CD4-positive, alpha-beta T cell (primary cell): Measurements from ENCODE around the gene ATRNL1. TPM values are rescaled to one million over a fixed set of nuclear protein-coding genes. Genes with fewer than 3 reads are reported as not detected.

Experiments used
- ATAC-seq: fragments of 200-7000 bp; cut with Tn5 transposase; one replicate; pipeline ENCODE4 v1.10.0; 2022; ENCODE audit warnings: mild to moderate bottlenecking; ENCODE audit not compliant: poor library complexity
- CTCF ChIA-PET: fragments of 350-600 bp; sonication (Branson Sonifier 250); formaldehyde crosslinking; loops from one replicate; lab custom pipeline; 2021; ENCODE audit warnings: antibody characterized with exemption, inconsistent platforms; lab: Charles Lee
- POLR2A ChIA-PET: fragments of 350-600 bp; sonication (Branson Sonifier 250); formaldehyde crosslinking; loops from one replicate; lab custom pipeline; 2021; ENCODE audit warnings: antibody characterized with exemption, inconsistent platforms; lab: Charles Lee
- DNase-seq, 14 experiments: peaks; one replicate each; pipeline ENCODE4 v3.0.0-alpha.2; 2013 to 2020; ENCODE audit warnings: mixed read lengths in 2 of 14
- H3K27ac ChIP-seq, 2 donors: one replicate each; pipeline versions ENCODE4 v1.5.1 to v1.7.0; 2013; ENCODE audit warnings: low read length in 2 of 2, low read depth in 1 of 2, mild to moderate bottlenecking in 1 of 2
- H3K27me3 ChIP-seq, 2 experiments: 1 replicate in 1 of 2; 2 replicates in 1 of 2; pipeline versions ENCODE4 v1.6.1 to v1.7.0; 2013; ENCODE audit warnings: low read length in 2 of 2, control low read depth in 1 of 2, mild to moderate bottlenecking in 1 of 2, moderate library complexity in 1 of 2; ENCODE audit not compliant: insufficient read depth in 2 of 2, control insufficient read depth in 1 of 2
- H3K36me3 ChIP-seq: one replicate; pipeline ENCODE4 v1.6.1; 2013; ENCODE audit warnings: low read length, control low read depth; ENCODE audit not compliant: insufficient read depth
- H3K4me1 ChIP-seq: one replicate; pipeline ENCODE4 v1.6.1; 2013; ENCODE audit warnings: low read length, control low read depth; ENCODE audit not compliant: insufficient read depth
- H3K4me3 ChIP-seq: one replicate; pipeline ENCODE4 v1.5.1; 2013; ENCODE audit warnings: mild to moderate bottlenecking, low read length, moderate library complexity
- H3K9me3 ChIP-seq, 2 experiments: 1 replicate in 1 of 2; 2 replicates in 1 of 2; pipeline versions ENCODE4 v1.6.1 to v1.7.0; 2013; ENCODE audit warnings: low read length in 2 of 2, mild to moderate bottlenecking in 2 of 2, control low read depth in 1 of 2, moderate library complexity in 1 of 2; ENCODE audit not compliant: control insufficient read depth in 1 of 2, insufficient read depth in 1 of 2
- H3K27ac Mint-ChIP-seq: one replicate; pipeline ENCODE4 v1.8.0; 2020; ENCODE audit warnings: mixed read lengths
- H3K27me3 Mint-ChIP-seq: one replicate; pipeline ENCODE4 v1.8.0; 2021; ENCODE audit warnings: mixed read lengths
- H3K36me3 Mint-ChIP-seq: one replicate; pipeline ENCODE4 v1.8.0; 2021; ENCODE audit warnings: low read depth, mixed read lengths
- H3K4me1 Mint-ChIP-seq: one replicate; pipeline ENCODE4 v1.8.0; 2021; ENCODE audit warnings: low read depth, mixed read lengths
- H3K4me3 Mint-ChIP-seq: one replicate; pipeline ENCODE4 v1.8.0; 2020; ENCODE audit warnings: mild to moderate bottlenecking, mixed read lengths
- H3K9me3 Mint-ChIP-seq: one replicate; pipeline ENCODE4 v1.8.0; 2020; ENCODE audit warnings: mixed read lengths
- CTCF ChIP-seq: fragments of 200-600 bp; IDR thresholded peaks from one replicate; pipeline ENCODE4 v1.8.0; 2022; ENCODE audit warnings: antibody characterized with exemption, mild to moderate bottlenecking
- intact Hi-C, 2 experiments: fragments of 100-400 bp; cut with DNase I in 1 of 2; cut with micrococcal nuclease in 1 of 2; formaldehyde crosslinking; loops; one replicate each; pipeline versions ENCODE4 v1.15.1 to v1.9.0; 2023 to 2025; cut with DNase I, micrococcal nuclease
- total RNA-seq, 174 experiments: library from RNA in 2 of 174; stranded (reverse) in 2 of 174; gene quantifications; one replicate each; pipeline ENCODE4 v1.2.3 and lab custom pipeline; 2021 to 2026

Gene ATRNL1
- total RNA-seq, 2 experiments from 2014 or later: not detected

DNA sequence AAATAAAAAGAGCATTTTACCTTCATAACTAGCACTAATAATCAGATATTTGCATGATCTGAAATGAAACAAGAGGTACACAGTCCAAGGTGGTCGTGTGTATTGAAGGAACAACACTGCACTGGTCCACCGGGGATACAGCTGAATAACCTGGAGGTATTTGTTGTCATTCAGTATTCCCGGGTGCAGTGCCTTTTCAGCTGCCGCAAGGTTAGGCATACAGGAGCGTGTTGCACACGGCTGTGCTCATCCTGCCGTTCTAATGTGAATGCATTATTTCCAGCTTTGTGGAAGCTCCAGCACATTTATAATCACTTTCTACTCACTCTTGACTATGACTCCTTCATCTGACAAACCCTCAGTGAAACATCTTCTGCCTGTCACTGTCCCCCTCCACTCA is 802.0 kb downstream of the ATRNL1 start:
- no peak for TF ChIP-seq CTCF
- H3K9me3 ChIP-seq: peaks cover 0 to 7% of the 10 kb centered on the region in 2 experiments
- Mint-ChIP-seq H3K9me3 (no peaks in the 10 kb centered on the region), H3K4me3 (no peak overlapping the region), H3K27ac (no peak overlapping the region), H3K27me3 (peaks cover 5% of the 10 kb centered on the region), H3K4me1 (no peaks in the 10 kb centered on the region), H3K36me3 (no peaks in the 10 kb centered on the region)
- no peaks in the 10 kb centered on the region for H3K4me1 ChIP-seq
- ChIA-PET POLR2A (no interaction called here), CTCF (no interaction called here)
- intact Hi-C loops: no loop called here
- H3K27ac ChIP-seq: no peak overlapping the region
- no peaks in the 10 kb centered on the region for H3K27me3 ChIP-seq
- ATAC-seq: no peak
- no peak overlapping the region for H3K4me3 ChIP-seq
- no peak for DNase-seq
- no peaks in the 10 kb centered on the region for H3K36me3 ChIP-seq

DNA sequence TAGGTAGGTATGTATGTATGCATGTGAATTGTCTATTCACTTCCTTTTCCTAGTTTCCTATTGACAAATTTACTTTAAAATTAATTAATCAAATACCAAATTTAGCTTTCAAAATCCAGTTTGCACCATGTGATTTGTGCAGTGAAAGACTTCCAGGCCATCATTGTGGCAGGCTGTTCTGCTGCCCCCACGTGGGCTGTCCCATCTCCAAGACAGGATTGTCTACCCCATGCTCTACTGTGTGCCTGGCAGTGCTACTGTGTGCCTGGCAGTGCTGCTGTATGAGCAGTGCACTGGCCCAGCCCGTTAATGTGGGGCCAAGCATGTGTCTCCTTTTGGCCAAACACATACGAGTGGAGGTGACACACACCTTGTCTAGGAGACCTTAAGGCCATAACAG is 805.1 kb downstream of the ATRNL1 start:
- intact Hi-C loops: no loop called here
- H3K9me3 ChIP-seq: peaks cover 0 to 7% of the 10 kb centered on the region in 2 experiments
- Mint-ChIP-seq H3K27me3 (peaks cover 5% of the 10 kb centered on the region), H3K36me3 (no peaks in the 10 kb centered on the region), H3K9me3 (no peaks in the 10 kb centered on the region), H3K4me3 (no peak overlapping the region), H3K4me1 (no peaks in the 10 kb centered on the region), H3K27ac (no peak overlapping the region)
- no peaks in the 10 kb centered on the region for H3K36me3 ChIP-seq
- DNase-seq: no peak
- ATAC-seq: no peak
- H3K27ac ChIP-seq: no peak overlapping the region
- H3K4me3 ChIP-seq: no peak overlapping the region
- CTCF ChIA-PET: no interaction called here
- H3K4me1 ChIP-seq: no peaks in the 10 kb centered on the region
- no peak for TF ChIP-seq CTCF
- POLR2A ChIA-PET: no interaction called here
- no peaks in the 10 kb centered on the region for H3K27me3 ChIP-seq

DNA sequence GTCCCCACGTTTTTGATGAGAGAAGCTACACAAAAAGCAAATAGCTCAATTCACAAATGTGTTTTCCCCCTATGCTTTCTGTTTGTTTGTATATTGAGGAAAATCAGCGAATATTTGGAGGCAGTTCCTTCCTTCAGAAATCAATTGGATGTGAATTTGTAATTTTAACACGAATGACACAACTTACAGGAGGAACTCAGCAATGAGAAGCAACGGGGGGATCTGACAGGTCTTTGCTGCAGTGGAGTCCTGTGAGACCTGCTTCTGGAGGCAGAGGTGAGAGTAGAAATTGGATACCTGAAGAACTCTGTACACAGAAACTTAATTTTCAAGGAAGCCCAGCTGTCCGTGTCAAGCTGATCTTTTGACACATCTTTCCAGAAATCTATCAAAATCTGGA is 809.4 kb downstream of the ATRNL1 start:
- Mint-ChIP-seq H3K9me3 (no peaks in the 10 kb centered on the region), H3K27me3 (peaks cover under 1% of the 10 kb centered on the region), H3K27ac (no peak overlapping the region), H3K4me3 (no peak overlapping the region), H3K4me1 (no peaks in the 10 kb centered on the region), H3K36me3 (no peaks in the 10 kb centered on the region)
- CTCF ChIA-PET: interaction anchor here (0.9 kb wide), 1 partner anchor 11 kb away, joined by 3 read pairs; no protein-coding TSS in a partner anchor
- peaks cover 0 to 7% of the 10 kb centered on the region in 2 experiments for H3K9me3 ChIP-seq
- intact Hi-C loops: no loop called here
- no peaks in the 10 kb centered on the region for H3K4me1 ChIP-seq
- no peak overlapping the region for H3K4me3 ChIP-seq
- no peak for ATAC-seq
- POLR2A ChIA-PET: no interaction called here
- H3K36me3 ChIP-seq: no peaks in the 10 kb centered on the region
- no peak for TF ChIP-seq CTCF
- H3K27ac ChIP-seq: no peak overlapping the region
- no peaks in the 10 kb centered on the region for H3K27me3 ChIP-seq
- DNase-seq: no peak
